WTC11 (cell line): ENCODE data around the gene MRPL24. TPM values are rescaled to one million over a fixed set of nuclear protein-coding genes. Genes with fewer than 3 reads are reported as not detected.

Experiments
- ATAC-seq: fragments of 200-7000 bp; cut with Tn5 transposase; 2 replicates; pipeline ENCODE4 v1.10.0; 2021; ENCODE audit warnings: mild to moderate bottlenecking, moderate library complexity
- CTCF ChIA-PET: fragments of 300-600 bp; sonication (Branson Sonifier 250); formaldehyde crosslinking; loops from one replicate; lab custom pipeline; 2021; ENCODE audit warnings: antibody characterized with exemption; lab: Charles Lee
- POLR2A ChIA-PET: fragments of 350-600 bp; sonication (Branson Sonifier 250); formaldehyde crosslinking; loops from one replicate; lab custom pipeline; 2021; ENCODE audit warnings: antibody characterized with exemption; lab: Charles Lee
- DNase-seq: peaks from one replicate; pipeline ENCODE4 v3.0.0; 2021; ENCODE audit warnings: low spot score
- H3K27ac Mint-ChIP-seq: 2 replicates; pipeline ENCODE4 v1.8.0; 2021; ENCODE audit warnings: mixed read lengths
- H3K27me3 Mint-ChIP-seq: 2 replicates; pipeline ENCODE4 v1.8.0; 2021; ENCODE audit warnings: low read depth, mild to moderate bottlenecking, moderate library complexity, mixed read lengths
- H3K36me3 Mint-ChIP-seq: 2 replicates; pipeline ENCODE4 v1.8.0; 2021; ENCODE audit warnings: mixed read lengths
- H3K4me1 Mint-ChIP-seq: 2 replicates; pipeline ENCODE4 v1.8.0; 2022; ENCODE audit warnings: mixed read lengths
- H3K4me3 Mint-ChIP-seq: 2 replicates; pipeline ENCODE4 v1.8.0; 2021; ENCODE audit warnings: mild to moderate bottlenecking, moderate library complexity, mixed read lengths
- H3K9me3 Mint-ChIP-seq: 2 replicates; pipeline ENCODE4 v1.8.0; 2021; ENCODE audit warnings: mixed read lengths
- AFF4 ChIP-seq: sonication (generic); formaldehyde crosslinking; IDR thresholded peaks from 2 replicates; pipeline ENCODE4 v1.8.1; 2023; ENCODE audit warnings: mild to moderate bottlenecking, missing genetic modification reagents, borderline replicate concordance
- ATF1 ChIP-seq: sonication (generic); formaldehyde crosslinking; IDR thresholded peaks from 2 replicates; pipeline ENCODE4 v1.8.1; 2023; ENCODE audit warnings: mild to moderate bottlenecking, moderate library complexity, missing genetic modification reagents
- CBFB ChIP-seq: sonication (generic); formaldehyde crosslinking; IDR thresholded peaks from 2 replicates; pipeline ENCODE4 v1.8.1; 2022; ENCODE audit warnings: mild to moderate bottlenecking, low read depth, missing genetic modification reagents
- ESRRA ChIP-seq: sonication (generic); formaldehyde crosslinking; IDR thresholded peaks from 2 replicates; pipeline ENCODE4 v1.8.1; 2022; ENCODE audit warnings: mild to moderate bottlenecking, missing genetic modification reagents, borderline replicate concordance
- JAZF1 ChIP-seq: fragments of 250-450 bp; sonication (Bioruptor Pico); IDR thresholded peaks from 2 replicates; pipeline ENCODE4 v1.9.0; 2021; ENCODE audit warnings: moderate library complexity, mild to moderate bottlenecking, inconsistent platforms
- JUN ChIP-seq: sonication (generic); formaldehyde crosslinking; IDR thresholded peaks from 2 replicates; pipeline ENCODE4 v1.8.0; 2023; ENCODE audit warnings: mild to moderate bottlenecking, missing genetic modification reagents
- NR3C1 ChIP-seq: sonication (generic); formaldehyde crosslinking; conservative IDR thresholded peaks from 2 replicates; pipeline ENCODE4 v1.8.1; 2023; ENCODE audit warnings: low read depth, mild to moderate bottlenecking, missing genetic modification reagents
- RELA ChIP-seq: sonication (generic); formaldehyde crosslinking; IDR thresholded peaks from 2 replicates; pipeline ENCODE4 v1.8.1; 2022; ENCODE audit warnings: missing genetic modification reagents, mild to moderate bottlenecking, borderline replicate concordance
- SMAD4 ChIP-seq: sonication (generic); formaldehyde crosslinking; IDR thresholded peaks from 2 replicates; pipeline ENCODE4 v1.8.0; 2022; ENCODE audit warnings: mild to moderate bottlenecking, missing genetic modification reagents
- TCF7 ChIP-seq: sonication (generic); formaldehyde crosslinking; IDR thresholded peaks from 2 replicates; pipeline ENCODE4 v1.8.0; 2022; ENCODE audit warnings: mild to moderate bottlenecking, low read depth, missing genetic modification reagents, moderate library complexity
- TEAD1 ChIP-seq: sonication (generic); formaldehyde crosslinking; IDR thresholded peaks from 2 replicates; pipeline ENCODE4 v1.8.0; 2022; ENCODE audit warnings: mild to moderate bottlenecking, missing genetic modification reagents
- TEAD4 ChIP-seq: sonication (generic); formaldehyde crosslinking; IDR thresholded peaks from 2 replicates; pipeline ENCODE4 v1.8.0; 2022; ENCODE audit warnings: mild to moderate bottlenecking, missing genetic modification reagents
- ZMAT4 ChIP-seq: fragments of 250-450 bp; sonication (Bioruptor Pico); IDR thresholded peaks from 2 replicates; pipeline ENCODE4 v1.9.0; 2021; ENCODE audit warnings: mild to moderate bottlenecking
- ZNF138 ChIP-seq: sonication (generic); formaldehyde crosslinking; conservative IDR thresholded peaks from 2 replicates; pipeline ENCODE4 v1.8.1; 2022; ENCODE audit warnings: mild to moderate bottlenecking, moderate library complexity, missing genetic modification reagents
- ZNF416 ChIP-seq: fragments of 250-450 bp; sonication (Bioruptor Pico); IDR thresholded peaks from 2 replicates; pipeline ENCODE4 v1.9.0; 2021; ENCODE audit warnings: mild to moderate bottlenecking, inconsistent platforms
- ZNF671 ChIP-seq: fragments of 250-450 bp; sonication (Bioruptor Pico); IDR thresholded peaks from 2 replicates; pipeline ENCODE4 v1.8.0; 2021; ENCODE audit warnings: mild to moderate bottlenecking
- total RNA-seq: library from RNA; stranded (reverse); gene quantifications from 3 replicates; pipeline ENCODE4 v1.2.3, GENCODE V29; 2021
- TF ChIP-seq, protein P1 (sequence below): fragments of 250-450 bp; sonication (Bioruptor Pico); conservative IDR thresholded peaks from 2 replicates; pipeline ENCODE4 v1.9.0; 2021; ENCODE audit warnings: mild to moderate bottlenecking
- TF ChIP-seq, protein P2 (sequence below): sonication (generic); formaldehyde crosslinking; IDR thresholded peaks from 2 replicates; pipeline ENCODE4 v1.8.1; 2022; ENCODE audit warnings: mild to moderate bottlenecking, missing genetic modification reagents, moderate library complexity, borderline replicate concordance
- TF ChIP-seq, protein P3 (sequence below): sonication (generic); formaldehyde crosslinking; IDR thresholded peaks from 2 replicates; pipeline ENCODE4 v1.8.0; 2023; ENCODE audit warnings: missing genetic modification reagents
- TF ChIP-seq, protein P4 (sequence below): fragments of 200-600 bp; IDR thresholded peaks from 2 replicates; pipeline ENCODE4 v1.8.0; 2022; ENCODE audit warnings: antibody characterized with exemption
- TF ChIP-seq, protein P5 (sequence below): sonication (generic); formaldehyde crosslinking; IDR thresholded peaks from 2 replicates; pipeline ENCODE4 v1.8.0; 2022; ENCODE audit warnings: mild to moderate bottlenecking, missing genetic modification reagents

MRPL24 gene
- total RNA-seq, 1 experiment from 2014 or later: 35.2 TPM

DNA sequence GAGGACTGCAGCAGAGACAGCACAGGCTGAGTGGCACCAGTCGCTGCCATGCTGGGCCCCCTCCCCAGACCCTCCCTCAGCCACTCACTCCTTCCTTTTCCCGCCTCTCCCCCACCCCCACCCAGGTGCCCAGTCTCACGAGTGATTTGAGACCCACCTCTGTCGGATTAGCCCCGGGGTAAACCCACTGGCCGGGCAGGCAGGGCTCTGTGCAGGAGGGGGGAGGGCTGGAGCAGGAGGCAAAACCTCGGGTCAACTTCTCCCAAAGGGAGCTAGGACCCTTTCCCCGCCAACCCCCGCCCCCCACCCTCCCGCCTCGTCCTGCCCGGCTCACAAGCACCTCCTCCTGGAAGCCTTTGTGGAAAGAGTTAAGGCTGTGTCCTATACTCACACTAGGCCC lies 3.5 kb upstream of the MRPL24 start:
- Mint-ChIP-seq H3K4me1 (peaks cover 53% of the 10 kb centered on the region), H3K4me3 (no peak overlapping the region)
- TF ChIP-seq CBFB (CRISPR knock-in tag) (no peak), JAZF1 (CRISPR knock-in tag) (no peak), TEAD1 (CRISPR knock-in tag) (no peak), ZNF416 (CRISPR knock-in tag) (no peak), TEAD4 (no peak), SMAD4 (CRISPR knock-in tag) (no peak)
- TF ChIP-seq, protein P1, sequence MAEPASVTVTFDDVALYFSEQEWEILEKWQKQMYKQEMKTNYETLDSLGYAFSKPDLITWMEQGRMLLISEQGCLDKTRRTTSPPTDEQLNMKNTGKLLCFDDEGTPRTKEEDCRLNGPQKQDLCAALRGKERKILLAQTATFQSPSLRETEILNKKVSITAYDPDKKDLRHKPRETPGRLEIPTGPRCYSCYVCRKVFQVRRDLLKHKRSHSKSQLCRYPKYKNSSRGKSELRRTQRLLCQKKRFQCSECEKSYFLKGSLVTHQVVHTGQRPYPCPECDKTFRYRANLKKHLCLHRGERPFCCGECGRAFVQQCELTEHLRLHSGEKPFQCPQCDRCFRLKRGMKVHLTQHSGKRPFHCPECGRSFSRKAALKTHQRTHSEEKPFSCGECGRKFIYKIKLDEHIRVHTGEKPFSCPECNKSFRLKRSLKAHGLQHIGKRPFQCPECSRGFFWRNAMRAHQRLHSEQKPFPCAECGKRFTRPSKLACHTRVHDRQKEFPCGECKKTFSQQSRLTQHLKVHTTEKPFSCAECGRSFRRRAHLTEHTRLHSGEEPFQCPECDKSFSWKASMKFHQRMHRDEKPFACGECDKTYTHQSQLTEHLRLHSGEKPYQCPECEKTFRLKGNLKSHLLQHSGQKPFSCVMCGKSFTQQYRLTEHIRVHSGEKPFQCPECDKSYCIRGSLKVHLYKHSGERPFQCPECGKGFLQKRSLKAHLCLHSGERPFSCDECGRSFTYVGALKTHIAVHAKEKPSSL (CRISPR knock-in tag): no peak
- TF ChIP-seq, all 79 proteins: peak for 0
- ChIA-PET POLR2A (no interaction called here), CTCF (interaction anchor here (0.6 to 4.8 kb wide), 5 partner anchors 18 to 116 kb away, joined by 3 to 25 read pairs (median 3); no protein-coding TSS in a partner anchor)
- DNase-seq (no peak), ATAC-seq (no peak)
- Mint-ChIP-seq H3K36me3 (peaks cover 25% of the 10 kb centered on the region), H3K27me3 (no peaks in the 10 kb centered on the region; the same call in 1 of the 2 replicates), H3K27ac (peak overlapping the region; percentile 87; the same call in 1 of the 2 replicates), H3K9me3 (no peaks in the 10 kb centered on the region)

- H3K4me1 Mint-ChIP-seq: peaks cover 46% of the 10 kb centered on the region
- TF ChIP-seq, protein P2, sequence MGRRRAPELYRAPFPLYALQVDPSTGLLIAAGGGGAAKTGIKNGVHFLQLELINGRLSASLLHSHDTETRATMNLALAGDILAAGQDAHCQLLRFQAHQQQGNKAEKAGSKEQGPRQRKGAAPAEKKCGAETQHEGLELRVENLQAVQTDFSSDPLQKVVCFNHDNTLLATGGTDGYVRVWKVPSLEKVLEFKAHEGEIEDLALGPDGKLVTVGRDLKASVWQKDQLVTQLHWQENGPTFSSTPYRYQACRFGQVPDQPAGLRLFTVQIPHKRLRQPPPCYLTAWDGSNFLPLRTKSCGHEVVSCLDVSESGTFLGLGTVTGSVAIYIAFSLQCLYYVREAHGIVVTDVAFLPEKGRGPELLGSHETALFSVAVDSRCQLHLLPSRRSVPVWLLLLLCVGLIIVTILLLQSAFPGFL (CRISPR knock-in tag): no peak
- TF ChIP-seq TCF7 (CRISPR knock-in tag): no peak
- TF ChIP-seq ZNF671 (CRISPR knock-in tag): no peak
- no peak for TF ChIP-seq RELA
- TF ChIP-seq, protein P3, sequence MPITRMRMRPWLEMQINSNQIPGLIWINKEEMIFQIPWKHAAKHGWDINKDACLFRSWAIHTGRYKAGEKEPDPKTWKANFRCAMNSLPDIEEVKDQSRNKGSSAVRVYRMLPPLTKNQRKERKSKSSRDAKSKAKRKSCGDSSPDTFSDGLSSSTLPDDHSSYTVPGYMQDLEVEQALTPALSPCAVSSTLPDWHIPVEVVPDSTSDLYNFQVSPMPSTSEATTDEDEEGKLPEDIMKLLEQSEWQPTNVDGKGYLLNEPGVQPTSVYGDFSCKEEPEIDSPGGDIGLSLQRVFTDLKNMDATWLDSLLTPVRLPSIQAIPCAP: no peak
- TF ChIP-seq NR3C1: no peak
- TF ChIP-seq ZNF416 (CRISPR knock-in tag): no peak
- no peak for TF ChIP-seq ZNF138 (CRISPR knock-in tag)
- no peak for TF ChIP-seq AFF4
- no peak for TF ChIP-seq ZMAT4 (CRISPR knock-in tag)
- TF ChIP-seq ESRRA (CRISPR knock-in tag): no peak
- TF ChIP-seq, protein P4, sequence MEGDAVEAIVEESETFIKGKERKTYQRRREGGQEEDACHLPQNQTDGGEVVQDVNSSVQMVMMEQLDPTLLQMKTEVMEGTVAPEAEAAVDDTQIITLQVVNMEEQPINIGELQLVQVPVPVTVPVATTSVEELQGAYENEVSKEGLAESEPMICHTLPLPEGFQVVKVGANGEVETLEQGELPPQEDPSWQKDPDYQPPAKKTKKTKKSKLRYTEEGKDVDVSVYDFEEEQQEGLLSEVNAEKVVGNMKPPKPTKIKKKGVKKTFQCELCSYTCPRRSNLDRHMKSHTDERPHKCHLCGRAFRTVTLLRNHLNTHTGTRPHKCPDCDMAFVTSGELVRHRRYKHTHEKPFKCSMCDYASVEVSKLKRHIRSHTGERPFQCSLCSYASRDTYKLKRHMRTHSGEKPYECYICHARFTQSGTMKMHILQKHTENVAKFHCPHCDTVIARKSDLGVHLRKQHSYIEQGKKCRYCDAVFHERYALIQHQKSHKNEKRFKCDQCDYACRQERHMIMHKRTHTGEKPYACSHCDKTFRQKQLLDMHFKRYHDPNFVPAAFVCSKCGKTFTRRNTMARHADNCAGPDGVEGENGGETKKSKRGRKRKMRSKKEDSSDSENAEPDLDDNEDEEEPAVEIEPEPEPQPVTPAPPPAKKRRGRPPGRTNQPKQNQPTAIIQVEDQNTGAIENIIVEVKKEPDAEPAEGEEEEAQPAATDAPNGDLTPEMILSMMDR: no peak
- TF ChIP-seq, protein P5, sequence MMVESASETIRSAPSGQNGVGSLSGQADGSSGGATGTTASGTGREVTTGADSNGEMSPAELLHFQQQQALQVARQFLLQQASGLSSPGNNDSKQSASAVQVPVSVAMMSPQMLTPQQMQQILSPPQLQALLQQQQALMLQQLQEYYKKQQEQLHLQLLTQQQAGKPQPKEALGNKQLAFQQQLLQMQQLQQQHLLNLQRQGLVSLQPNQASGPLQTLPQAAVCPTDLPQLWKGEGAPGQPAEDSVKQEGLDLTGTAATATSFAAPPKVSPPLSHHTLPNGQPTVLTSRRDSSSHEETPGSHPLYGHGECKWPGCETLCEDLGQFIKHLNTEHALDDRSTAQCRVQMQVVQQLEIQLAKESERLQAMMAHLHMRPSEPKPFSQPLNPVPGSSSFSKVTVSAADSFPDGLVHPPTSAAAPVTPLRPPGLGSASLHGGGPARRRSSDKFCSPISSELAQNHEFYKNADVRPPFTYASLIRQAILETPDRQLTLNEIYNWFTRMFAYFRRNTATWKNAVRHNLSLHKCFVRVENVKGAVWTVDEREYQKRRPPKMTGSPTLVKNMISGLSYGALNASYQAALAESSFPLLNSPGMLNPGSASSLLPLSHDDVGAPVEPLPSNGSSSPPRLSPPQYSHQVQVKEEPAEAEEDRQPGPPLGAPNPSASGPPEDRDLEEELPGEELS: no peak
- TF ChIP-seq ATF1 (CRISPR knock-in tag): no peak
- TF ChIP-seq JUN: no peak
Measured at GRCh38 chr1:156743367-156744302, 2.7 kb upstream of the MRPL24 start.

More at GRCh38 chr1:156743367-156744302, 2.7 kb upstream of the MRPL24 start:
- ChIA-PET CTCF (interaction anchor here (0.6 to 4.8 kb wide), 5 partner anchors 18 to 117 kb away, joined by 3 to 25 read pairs (median 3); no protein-coding TSS in a partner anchor), POLR2A (no interaction called here)
- H3K27me3 Mint-ChIP-seq: no peaks in the 10 kb centered on the region; the same call in 1 of the 2 replicates
- H3K4me3 Mint-ChIP-seq: no peak overlapping the region
- no peaks in the 10 kb centered on the region for H3K9me3 Mint-ChIP-seq
- no peak for DNase-seq
- no peak for ATAC-seq
- H3K27ac Mint-ChIP-seq: peak overlapping the region; percentile 87; the same call in 1 of the 2 replicates
- peaks cover 25% of the 10 kb centered on the region for H3K36me3 Mint-ChIP-seq
